ENCODE measurements around the gene DLX2.

Gene DLX2

GRCh38 chr2:172093416-172094293 lies 9.0 kb downstream of the DLX2 start:
- no peak for DNase-seq

DNA sequence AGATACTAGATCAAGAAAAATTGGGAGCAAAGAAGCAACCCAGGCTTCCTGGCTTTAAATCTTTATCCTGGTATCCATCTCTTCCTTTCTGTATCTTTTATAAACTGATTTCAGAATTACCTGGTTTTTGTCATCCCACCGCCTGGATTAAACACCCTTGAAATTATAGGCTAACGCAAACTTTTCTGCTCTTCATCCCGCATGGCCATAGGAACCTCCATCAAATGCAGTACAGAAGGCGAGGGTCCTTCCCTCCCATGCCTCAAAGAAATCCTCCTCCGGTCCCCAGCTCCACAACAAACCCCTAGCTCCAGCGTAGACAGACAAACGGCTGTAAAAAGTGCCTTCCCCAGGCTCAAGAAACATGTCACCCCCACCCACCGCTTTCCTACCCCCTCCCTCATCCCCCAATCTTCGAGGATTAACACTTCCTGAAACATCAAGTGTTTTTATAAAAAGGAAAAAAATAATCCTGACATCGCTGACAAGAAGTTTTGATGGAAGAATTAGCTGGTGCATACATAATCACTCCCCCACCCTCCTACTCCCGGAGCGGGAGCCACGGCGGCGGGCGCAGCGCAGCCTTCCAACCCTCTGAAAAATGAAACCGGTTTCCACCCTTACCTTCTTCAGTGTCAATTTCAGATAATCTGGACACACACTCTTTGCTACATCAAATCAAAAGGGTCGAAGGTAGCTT lies 9.8 kb downstream of the DLX2 start:
- no peak for DNase-seq

- no peak for DNase-seq
Measured at GRCh38 chr2:172091761-172092566, 10.7 kb downstream of the DLX2 start.

DNA sequence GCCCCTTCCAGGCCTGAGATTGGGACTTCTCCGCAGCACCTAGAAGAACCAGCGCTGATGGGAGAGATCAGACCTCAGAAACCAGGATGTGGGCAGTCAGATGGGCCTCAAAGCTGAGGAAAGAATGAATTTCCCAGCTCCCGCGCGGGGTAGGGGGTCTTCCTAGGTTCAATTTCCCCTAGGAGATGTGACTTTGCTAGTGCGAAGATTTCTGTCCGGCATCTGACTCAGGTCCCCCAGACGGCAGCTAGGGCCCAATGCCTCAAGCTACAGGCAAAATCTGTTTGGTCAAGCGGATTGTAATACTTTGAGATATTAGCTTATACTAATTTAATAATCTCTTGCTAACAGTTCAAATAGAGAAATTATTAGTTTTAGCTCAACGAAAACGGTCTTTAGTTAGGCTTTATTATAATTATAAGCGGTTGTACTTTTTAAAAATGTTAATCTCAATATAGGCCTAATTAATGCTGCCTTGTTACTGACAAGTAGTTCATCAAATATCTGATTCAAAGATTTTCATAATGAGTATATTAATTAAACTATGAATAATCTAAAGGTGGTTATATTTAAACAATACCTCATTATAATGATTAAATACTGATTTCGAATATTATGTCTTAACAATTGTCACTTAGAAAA lies 11.6 kb downstream of the DLX2 start:
- DNase-seq, result no peak

- DNase-seq, result no peak
Measured at GRCh38 chr2:172090044-172090961, 12.4 kb downstream of the DLX2 start.

DNA sequence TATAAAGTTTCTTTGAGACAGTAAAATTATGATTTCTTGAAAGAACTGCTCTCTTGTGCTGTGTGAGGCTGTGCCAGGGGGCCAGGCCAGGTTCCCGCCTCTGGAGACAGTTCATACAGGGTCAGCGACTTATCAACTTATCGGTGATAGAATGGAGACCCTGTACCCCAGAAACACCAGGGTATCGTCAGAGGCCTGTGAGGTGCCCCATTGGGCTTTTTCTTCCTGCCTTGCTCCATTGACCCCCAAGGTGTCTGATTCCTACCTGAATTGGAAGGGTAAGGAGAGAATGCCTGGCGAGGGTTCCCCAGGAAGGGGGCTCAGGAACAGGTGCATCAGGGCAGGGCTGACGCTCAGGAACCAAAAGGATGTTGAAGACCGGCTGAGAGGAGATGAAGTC lies 13.1 kb downstream of the DLX2 start:
- no peak for DNase-seq

DNA sequence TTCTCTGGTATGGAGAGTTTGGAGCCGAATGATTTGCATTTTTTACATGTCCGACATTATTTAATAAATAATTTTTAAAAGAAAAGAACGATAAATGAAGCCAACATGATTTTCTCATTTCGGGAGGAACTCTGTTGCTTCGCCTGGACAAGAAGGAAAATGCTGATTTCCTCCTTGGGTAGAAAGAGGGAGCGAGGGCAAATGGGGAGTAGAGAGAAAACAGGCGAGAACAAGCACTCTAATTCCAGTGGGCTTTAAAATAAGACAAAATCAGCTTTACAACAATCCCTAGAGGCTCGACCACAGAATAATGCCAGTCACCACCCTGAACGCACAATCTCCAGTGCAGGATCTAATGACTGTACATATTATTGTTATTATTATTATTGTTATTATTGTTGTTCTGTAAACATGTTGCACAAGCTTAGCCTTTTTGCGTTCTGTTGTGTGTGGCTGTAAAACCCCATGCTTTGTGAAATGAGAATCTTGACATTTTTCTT lies 13.6 kb downstream of the DLX2 start:
- no peak for DNase-seq

DNA sequence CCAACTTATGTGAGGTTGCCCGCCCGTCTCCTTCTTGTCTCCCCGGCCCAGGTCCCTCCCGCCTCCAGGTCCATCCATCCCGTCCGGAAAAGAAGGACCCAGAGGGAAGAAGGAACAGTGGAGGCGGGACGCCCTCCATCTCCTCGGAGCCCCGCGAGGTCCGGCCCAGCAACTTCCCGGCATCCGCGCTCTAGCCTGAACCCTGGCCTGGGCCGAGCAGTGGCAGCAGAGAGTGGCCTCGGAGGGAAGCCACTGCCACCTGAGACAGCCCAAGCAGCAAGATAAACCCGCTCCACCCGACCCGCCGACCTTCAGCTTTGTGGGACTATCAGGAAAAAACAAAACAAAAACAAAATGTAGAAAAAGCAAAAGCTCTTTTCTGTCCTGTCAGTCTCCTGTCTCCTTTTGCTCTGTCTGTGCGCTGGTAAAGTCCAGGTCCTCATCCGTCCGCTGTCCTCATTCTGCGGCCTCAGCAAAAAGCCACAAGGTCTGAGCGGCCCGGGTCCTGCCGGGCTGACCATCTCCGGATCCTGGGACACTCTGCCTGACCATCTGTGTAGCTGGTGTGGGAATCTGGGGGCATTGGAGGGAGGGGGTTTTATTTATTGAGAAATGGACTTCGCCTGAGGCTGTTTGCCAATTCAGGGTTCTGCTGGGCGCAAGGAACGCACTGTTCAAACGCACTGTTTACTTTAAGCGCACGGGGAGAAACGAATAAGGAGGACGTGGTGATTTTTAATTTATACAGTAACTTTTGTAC lies 14.3 kb downstream of the DLX2 start:
- DNase-seq, result no peak

DNA sequence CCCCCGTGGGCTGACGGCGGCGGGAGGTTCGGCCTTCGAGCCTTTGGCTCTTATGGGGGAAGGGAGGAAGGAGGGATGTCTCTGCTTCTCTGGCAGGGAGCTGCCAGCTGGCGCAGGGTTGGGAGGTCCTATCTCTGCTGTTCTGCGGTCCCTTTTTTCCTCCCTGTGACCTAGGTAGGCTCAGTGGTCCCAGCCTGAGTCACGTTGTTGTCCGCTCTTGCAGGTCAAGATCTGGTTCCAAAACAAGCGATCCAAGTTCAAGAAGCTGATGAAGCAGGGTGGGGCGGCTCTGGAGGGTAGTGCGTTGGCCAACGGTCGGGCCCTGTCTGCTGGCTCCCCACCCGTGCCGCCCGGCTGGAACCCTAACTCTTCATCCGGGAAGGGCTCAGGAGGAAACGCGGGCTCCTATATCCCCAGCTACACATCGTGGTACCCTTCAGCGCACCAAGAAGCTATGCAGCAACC lies 14.9 kb downstream of the DLX2 start:
- no peak for DNase-seq

DNA sequence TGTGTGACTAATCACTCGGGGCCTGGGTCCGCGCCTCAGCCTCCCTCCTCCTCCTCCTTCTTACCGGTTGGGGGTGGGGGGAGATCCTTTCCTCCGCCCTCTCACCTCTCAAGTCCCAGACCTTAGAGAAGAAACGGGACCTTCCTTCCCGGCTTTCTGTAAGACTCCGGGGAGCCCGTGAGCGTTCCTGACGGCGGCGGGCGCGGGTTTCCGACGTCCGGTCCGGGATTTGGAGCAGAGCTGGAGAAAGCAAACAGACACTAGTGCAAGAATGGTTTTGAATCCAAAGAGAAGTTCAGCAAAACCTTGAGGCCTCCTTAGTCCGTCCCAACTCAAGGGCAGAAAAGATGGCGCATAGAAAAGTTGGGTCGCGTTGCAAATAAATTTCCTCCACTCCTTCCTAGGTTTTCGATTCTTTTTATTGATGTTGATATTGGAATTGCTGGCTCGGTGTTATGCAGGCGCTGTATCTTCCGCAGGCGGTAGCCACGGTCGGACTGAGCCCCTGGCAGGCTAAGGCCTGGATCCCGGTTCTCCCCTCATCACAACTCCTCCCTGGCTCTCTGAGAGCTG lies 15.4 kb downstream of the DLX2 start:
- no peak for DNase-seq

- peak; percentile 67 for DNase-seq
Measured at GRCh38 chr2:172086241-172087206, 16.2 kb downstream of the DLX2 start.

GRCh38 chr2:172085460-172086159 lies 17.1 kb downstream of the DLX2 start, which contains the start of gene DLX1:
Gene DLX1, plus strand, starts transcription at chr2:172085507. Its CDS starts 171 bp downstream, at chr2:172085678.
- DNase-seq, result no peak

- DNase-seq, result peak; percentile 81
Measured at GRCh38 chr2:172084645-172085459, 17.8 kb downstream of the DLX2 start.

GRCh38 chr2:172084395-172084644 lies 18.4 kb downstream of the DLX2 start:
- DNase-seq, result no peak

DNA sequence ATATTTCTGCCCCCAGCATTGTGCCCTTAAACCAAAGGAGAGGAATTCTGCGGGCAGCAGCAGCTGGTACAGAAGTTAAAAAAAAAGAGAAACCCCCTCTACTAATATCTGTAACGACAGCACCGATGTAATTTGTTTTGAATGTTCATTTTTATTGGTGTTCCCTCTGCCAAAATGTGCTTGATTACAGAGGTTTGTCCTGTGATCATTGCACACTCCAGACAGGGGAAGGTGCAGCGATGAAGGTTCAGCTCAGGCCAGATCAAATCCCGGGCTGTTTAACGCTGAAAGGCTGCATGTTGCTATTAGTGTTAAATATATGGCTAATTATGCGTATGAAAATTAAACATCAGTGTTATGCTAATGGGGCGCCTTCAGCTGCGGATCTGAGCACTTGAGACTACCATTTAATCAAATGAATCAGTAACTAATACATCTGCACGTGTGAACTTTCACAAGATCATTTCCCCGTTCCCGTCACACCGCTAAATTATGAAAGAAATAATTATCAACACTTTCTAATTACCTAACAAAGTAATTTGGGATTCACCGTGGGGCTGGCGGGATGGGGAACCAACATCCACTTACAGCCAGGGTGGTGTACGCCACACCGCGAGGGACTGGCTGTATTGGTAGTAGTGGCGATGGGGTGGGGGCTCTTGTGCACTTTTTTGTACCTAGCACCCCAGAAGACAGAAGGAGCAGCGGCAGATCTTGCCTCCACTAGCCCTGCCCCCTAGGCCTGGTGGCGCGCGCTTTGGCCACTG lies 18.9 kb downstream of the DLX2 start:
- DNase-seq, result no peak

GRCh38 chr2:172082944-172083627 lies 19.6 kb downstream of the DLX2 start:
- DNase-seq, result no peak

All from activated CD4-positive, alpha-beta T cell treated with anti-CD3 and anti-CD28 coated beads, Interleukin-10, Interleukin-2, amounts not matched to agents 100 ng/mL and 50 ng/mL, durations not matched to agents 16 hours and 8 hours (primary cell).